GM12865 (cell line): ENCODE measurements around the gene MTFR1L.

Experiments
- DNase-seq: peaks from one replicate; pipeline ENCODE4 v3.0.0; 2010; ENCODE audit warnings: low read depth
- H3K4me3 ChIP-seq: 2 replicates; pipeline ENCODE4 v1.5.1; 2011; ENCODE audit warnings: mild to moderate bottlenecking, low read depth, low read length, control low read depth
- CTCF ChIP-seq: IDR thresholded peaks from 2 replicates; pipeline ENCODE4 v1.5.1; 2011; ENCODE audit warnings: low read length, control low read depth, low read depth, inconsistent platforms; ENCODE audit not compliant: insufficient read depth; ENCODE audit errors: missing control alignments

MTFR1L gene

GRCh38 chr1:25819491-25820246, at the start of gene MTFR1L:
MTFR1L (plus strand) TSS chr1:25819954; CDS start chr1:25823105, 3,151 bp downstream.
- H3K4me3 ChIP-seq = peak within 1 kb of the TSS; percentile 94

GRCh38 chr1:25770541-25771220, 49.1 kb upstream of the MTFR1L start:
- TF ChIP-seq CTCF = no peak
- no peak overlapping the region for H3K4me3 ChIP-seq
- no peak for DNase-seq

More at GRCh38 chr1:25819491-25820246, at the start of gene MTFR1L:
- no peak for TF ChIP-seq CTCF
- DNase-seq = peak; percentile 92

GRCh38 chr1:25771221-25772114, 48.3 kb upstream of the MTFR1L start:
- no peak for DNase-seq
- TF ChIP-seq CTCF = no peak
- no peak overlapping the region for H3K4me3 ChIP-seq

GRCh38 chr1:25772164-25772563, 47.6 kb upstream of the MTFR1L start:
- no peak overlapping the region for H3K4me3 ChIP-seq
- no peak for TF ChIP-seq CTCF
- no peak for DNase-seq

GRCh38 chr1:25772692-25773245, 47.0 kb upstream of the MTFR1L start:
- H3K4me3 ChIP-seq = no peak overlapping the region
- DNase-seq = no peak
- no peak for TF ChIP-seq CTCF

GRCh38 chr1:25773441-25774125, 46.2 kb upstream of the MTFR1L start:
- no peak for TF ChIP-seq CTCF
- no peak overlapping the region for H3K4me3 ChIP-seq
- DNase-seq = no peak
